ENCODE results near the gene RPS4Y1.

- TF ChIP-seq MAX (IDR thresholded peaks at IDR 0.05; ENCODE audit: low read depth) = no peak
- no peak for TF ChIP-seq TEAD4 (IDR thresholded peaks at IDR 0.05; ENCODE audit: borderline replicate concordance, insufficient read depth)
- TF ChIP-seq POLR2AphosphoS5 (IDR thresholded peaks at IDR 0.05; ENCODE audit: low read depth, low read length) = no peak
- TF ChIP-seq EZH2phosphoT487 (IDR thresholded peaks at IDR 0.05; ENCODE audit: borderline replicate concordance, low read depth) = no peak
- no peak for TF ChIP-seq JUND (IDR thresholded peaks at IDR 0.05)
- TF ChIP-seq RFX5 (IDR thresholded peaks at IDR 0.05; ENCODE audit: low read length) = no peak
- no peak for TF ChIP-seq CTCF (IDR thresholded peaks at IDR 0.05)
- no peak for TF ChIP-seq RXRA (IDR thresholded peaks at IDR 0.05; ENCODE audit: borderline replicate concordance, low read depth)
- no peak for TF ChIP-seq GATA2 (CRISPR knock-in tag; IDR thresholded peaks at IDR 0.05)
- no peak for TF ChIP-seq USF2 (IDR thresholded peaks at IDR 0.05; ENCODE audit: borderline replicate concordance, low read depth, low read length)
- no peak for TF ChIP-seq REST (IDR thresholded peaks at IDR 0.05; ENCODE audit: low read depth, low read length)
Measured at GRCh38 chrY:2800246-2800645, 41.2 kb upstream of the RPS4Y1 start.
